ENCODE measurements around the gene TGFBR2.

Gene TGFBR2

GRCh38 chr3:30702828-30703397, 96.5 kb downstream of the TGFBR2 start:
- Histone ChIP-seq H3K27ac (no peak overlapping the region), H3K4me2 (no peak overlapping the region), H3K4me3 (no peak overlapping the region), H4K20me1 (no peaks in the 10 kb centered on the region), H3K4me1 (no peaks in the 10 kb centered on the region), H3K36me3 (peaks cover 19% of the 10 kb centered on the region), H3K9ac (no peak overlapping the region), H3K27me3 (no peaks in the 10 kb centered on the region), H3K9me3 (peaks cover 24% of the 10 kb centered on the region)
- no peak for TF ChIP-seq Cebpa-rat (IDR thresholded peaks at IDR 0.05)

- no peak overlapping the region for H3K4me3 ChIP-seq
- no peak overlapping the region for H3K9ac ChIP-seq
- H3K36me3 ChIP-seq, result peaks cover 10% of the 10 kb centered on the region
- no peaks in the 10 kb centered on the region for H3K27me3 ChIP-seq
- no peak overlapping the region for H3K27ac ChIP-seq
- no peaks in the 10 kb centered on the region for H3K4me1 ChIP-seq
- peaks cover 24% of the 10 kb centered on the region for H3K9me3 ChIP-seq
- no peak for TF ChIP-seq Cebpa-rat (IDR thresholded peaks at IDR 0.05)
- H4K20me1 ChIP-seq, result no peaks in the 10 kb centered on the region
- no peak overlapping the region for H3K4me2 ChIP-seq
Observed at GRCh38 chr3:30704931-30705890, 98.8 kb downstream of the TGFBR2 start.

GRCh38 chr3:30707825-30708224, 101.4 kb downstream of the TGFBR2 start:
- peaks cover 5% of the 10 kb centered on the region; the same call in 1 of the 2 replicates for H3K36me3 ChIP-seq
- peaks cover 10% of the 10 kb centered on the region for H3K9me3 ChIP-seq
- H3K27ac ChIP-seq, result no peak overlapping the region
- H4K20me1 ChIP-seq, result no peaks in the 10 kb centered on the region
- no peak overlapping the region for H3K4me3 ChIP-seq
- no peak for TF ChIP-seq Cebpa-rat (IDR thresholded peaks at IDR 0.05)
- no peaks in the 10 kb centered on the region for H3K27me3 ChIP-seq
- peaks cover 3% of the 10 kb centered on the region for H3K4me1 ChIP-seq
- no peak overlapping the region for H3K9ac ChIP-seq
- no peak overlapping the region for H3K4me2 ChIP-seq

- H3K4me1 ChIP-seq, result peaks cover 8% of the 10 kb centered on the region
- no peak overlapping the region for H3K27ac ChIP-seq
- H4K20me1 ChIP-seq, result no peaks in the 10 kb centered on the region
- H3K9ac ChIP-seq, result no peak overlapping the region
- H3K4me3 ChIP-seq, result no peak overlapping the region
- H3K9me3 ChIP-seq, result peaks cover 4% of the 10 kb centered on the region
- no peak overlapping the region for H3K4me2 ChIP-seq
- no peak for TF ChIP-seq Cebpa-rat (IDR thresholded peaks at IDR 0.05)
- H3K36me3 ChIP-seq, result peaks cover under 1% of the 10 kb centered on the region; the same call in 1 of the 2 replicates
- H3K27me3 ChIP-seq, result no peaks in the 10 kb centered on the region
Observed at GRCh38 chr3:30708472-30708871, 102.1 kb downstream of the TGFBR2 start.

- Histone ChIP-seq H3K9ac (no peak overlapping the region), H4K20me1 (no peaks in the 10 kb centered on the region), H3K4me3 (no peak overlapping the region), H3K4me2 (no peak overlapping the region), H3K4me1 (peaks cover 8% of the 10 kb centered on the region), H3K9me3 (peaks cover 13% of the 10 kb centered on the region), H3K36me3 (no peaks in the 10 kb centered on the region), H3K27ac (no peak overlapping the region), H3K27me3 (no peaks in the 10 kb centered on the region)
- TF ChIP-seq Cebpa-rat (IDR thresholded peaks at IDR 0.05), result no peak
Observed at GRCh38 chr3:30710017-30710416, 103.6 kb downstream of the TGFBR2 start.

- Histone ChIP-seq H3K27me3 (no peaks in the 10 kb centered on the region), H3K4me2 (no peak overlapping the region), H3K4me3 (no peak overlapping the region), H3K36me3 (no peaks in the 10 kb centered on the region), H3K9me3 (peaks cover 19% of the 10 kb centered on the region), H3K27ac (no peak overlapping the region), H3K4me1 (peaks cover 8% of the 10 kb centered on the region), H3K9ac (no peak overlapping the region), H4K20me1 (no peaks in the 10 kb centered on the region)
- no peak for TF ChIP-seq Cebpa-rat (IDR thresholded peaks at IDR 0.05)
Observed at GRCh38 chr3:30711151-30711550, 104.8 kb downstream of the TGFBR2 start.

GRCh38 chr3:30711867-30712266, 105.5 kb downstream of the TGFBR2 start:
- no peak overlapping the region for H3K27ac ChIP-seq
- no peak overlapping the region for H3K9ac ChIP-seq
- H3K9me3 ChIP-seq, result peaks cover 24% of the 10 kb centered on the region
- H3K27me3 ChIP-seq, result no peaks in the 10 kb centered on the region
- no peak overlapping the region for H3K4me3 ChIP-seq
- H3K4me1 ChIP-seq, result peaks cover 8% of the 10 kb centered on the region
- no peak overlapping the region for H3K4me2 ChIP-seq
- TF ChIP-seq Cebpa-rat (IDR thresholded peaks at IDR 0.05), result no peak
- no peaks in the 10 kb centered on the region for H4K20me1 ChIP-seq
- H3K36me3 ChIP-seq, result no peaks in the 10 kb centered on the region

GRCh38 chr3:30712991-30713390, 106.6 kb downstream of the TGFBR2 start:
- Histone ChIP-seq H3K27ac (no peak overlapping the region), H3K4me2 (peak overlapping the region; percentile 5; the same call in 1 of the 2 replicates), H3K36me3 (no peaks in the 10 kb centered on the region), H4K20me1 (no peaks in the 10 kb centered on the region), H3K4me1 (peaks cover 14% of the 10 kb centered on the region), H3K27me3 (no peaks in the 10 kb centered on the region), H3K4me3 (no peak overlapping the region), H3K9me3 (peaks cover 28% of the 10 kb centered on the region), H3K9ac (no peak overlapping the region)
- TF ChIP-seq Cebpa-rat (IDR thresholded peaks at IDR 0.05), result no peak

GRCh38 chr3:30713885-30714503, 107.6 kb downstream of the TGFBR2 start:
- no peak overlapping the region for H3K4me3 ChIP-seq
- no peak overlapping the region for H3K9ac ChIP-seq
- H3K27me3 ChIP-seq, result no peaks in the 10 kb centered on the region
- no peak overlapping the region for H3K27ac ChIP-seq
- H4K20me1 ChIP-seq, result no peaks in the 10 kb centered on the region
- no peak overlapping the region for H3K4me2 ChIP-seq
- peaks cover 24% of the 10 kb centered on the region for H3K4me1 ChIP-seq
- H3K36me3 ChIP-seq, result no peaks in the 10 kb centered on the region
- peaks cover 28% of the 10 kb centered on the region for H3K9me3 ChIP-seq
- TF ChIP-seq Cebpa-rat (IDR thresholded peaks at IDR 0.05), result no peak

GRCh38 chr3:30719536-30719935, 113.1 kb downstream of the TGFBR2 start:
- Histone ChIP-seq H3K4me3 (no peak overlapping the region), H3K36me3 (no peaks in the 10 kb centered on the region), H4K20me1 (no peaks in the 10 kb centered on the region), H3K9ac (no peak overlapping the region), H3K4me2 (peak overlapping the region; percentile 53), H3K27ac (peak overlapping the region; percentile 63), H3K4me1 (peaks cover 43% of the 10 kb centered on the region), H3K27me3 (no peaks in the 10 kb centered on the region), H3K9me3 (peaks cover 35% of the 10 kb centered on the region)
- TF ChIP-seq Cebpa-rat (IDR thresholded peaks at IDR 0.05), result no peak
